HT1080 (cell line): ENCODE results near the gene DUOXA1. TPM values are rescaled to one million over a fixed set of nuclear protein-coding genes. Genes with fewer than 3 reads are reported as not detected.
A peak's percentile ranks its signal among the peaks of the same experiment; 100 is the strongest.

Experiments used
- DNase-seq: peaks from one replicate; pipeline ENCODE4 v3.0.0-alpha.2; 2015; ENCODE audit warnings: low read depth
- total RNA-seq: library from RNA; depleted of rRNA; stranded (reverse); fragments of >200 nt; shearing (Covaris generic); gene quantifications from 2 replicates; pipeline ENCODE4 v1.2.3, GENCODE V29; 2014

Gene DUOXA1
- total RNA-seq, 1 experiment from 2014 or later: 0.06 TPM

DNA sequence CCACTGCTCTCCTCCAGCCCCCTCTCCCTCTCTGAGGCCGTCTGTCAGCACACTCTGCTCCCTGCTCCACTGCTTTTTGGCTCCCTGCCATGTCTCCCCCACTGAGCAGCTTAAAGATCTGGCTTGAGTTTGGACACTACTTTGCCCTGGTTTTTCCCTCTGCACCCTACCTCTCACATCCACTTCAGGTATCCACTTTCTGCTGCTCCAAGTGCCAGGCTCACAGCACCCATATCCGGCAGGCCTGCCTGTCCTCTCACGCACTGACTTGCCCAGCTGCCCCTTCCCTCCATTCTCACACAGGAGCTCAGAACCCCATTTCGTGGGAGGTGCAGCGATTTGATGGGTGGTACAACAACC is 3.9 kb upstream of the DUOXA1 start:
- DNase-seq: no peak

DNA sequence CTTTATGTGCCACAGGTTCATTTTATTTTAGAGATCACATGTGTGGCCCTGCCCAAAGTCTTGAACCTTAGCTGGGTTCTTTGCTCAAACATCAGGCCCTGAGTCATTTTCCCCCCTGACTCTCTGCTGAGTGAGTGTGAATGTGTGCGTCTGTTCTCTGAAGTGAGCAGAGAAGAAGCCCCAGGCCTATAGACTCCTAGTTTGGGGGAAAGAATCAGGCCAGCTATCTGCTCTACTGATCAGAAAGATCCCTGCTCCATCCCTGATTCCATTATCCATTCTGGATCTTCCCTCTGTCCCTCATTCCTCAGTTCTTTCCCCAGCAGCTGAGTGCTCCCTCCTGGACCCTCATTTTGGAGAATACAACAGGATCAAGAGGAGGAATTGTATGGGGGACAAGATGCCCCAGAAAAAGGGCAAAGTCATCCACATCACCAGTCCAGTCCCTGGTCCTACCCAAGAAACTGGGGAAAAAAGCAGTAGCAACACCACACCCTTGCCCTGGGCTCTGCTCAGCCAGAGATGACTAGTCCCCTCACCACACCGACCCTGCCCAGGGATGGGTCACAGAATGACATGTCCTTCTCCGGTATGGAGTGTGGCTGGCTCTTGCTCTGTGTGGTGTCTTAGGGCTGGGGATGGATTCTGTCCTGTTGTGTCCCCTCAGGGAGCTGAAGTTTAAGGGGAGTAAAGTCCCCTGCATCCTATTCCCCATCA is 3.3 kb upstream of the DUOXA1 start:
- no peak for DNase-seq

DNA sequence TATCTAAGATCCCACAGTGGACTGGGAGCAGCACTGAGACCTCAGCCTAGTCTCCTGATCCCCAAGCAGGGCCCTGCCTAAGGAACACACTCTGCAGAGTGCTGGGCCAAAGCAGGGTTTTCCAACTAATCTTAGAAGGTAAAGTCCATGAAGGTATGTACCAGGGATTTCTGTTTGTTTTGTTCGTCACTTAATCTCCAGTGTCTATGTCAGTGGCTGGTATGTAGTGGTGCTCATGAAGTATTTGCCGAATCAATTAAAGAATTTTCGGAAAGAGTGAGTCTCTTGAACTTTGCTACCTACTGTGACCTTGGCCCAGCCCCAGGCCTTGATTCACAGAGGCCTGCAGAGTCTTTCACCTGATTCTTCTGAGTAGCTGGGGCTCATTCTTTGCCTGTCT is 1.8 kb upstream of the DUOXA1 start:
- no peak for DNase-seq

DNA sequence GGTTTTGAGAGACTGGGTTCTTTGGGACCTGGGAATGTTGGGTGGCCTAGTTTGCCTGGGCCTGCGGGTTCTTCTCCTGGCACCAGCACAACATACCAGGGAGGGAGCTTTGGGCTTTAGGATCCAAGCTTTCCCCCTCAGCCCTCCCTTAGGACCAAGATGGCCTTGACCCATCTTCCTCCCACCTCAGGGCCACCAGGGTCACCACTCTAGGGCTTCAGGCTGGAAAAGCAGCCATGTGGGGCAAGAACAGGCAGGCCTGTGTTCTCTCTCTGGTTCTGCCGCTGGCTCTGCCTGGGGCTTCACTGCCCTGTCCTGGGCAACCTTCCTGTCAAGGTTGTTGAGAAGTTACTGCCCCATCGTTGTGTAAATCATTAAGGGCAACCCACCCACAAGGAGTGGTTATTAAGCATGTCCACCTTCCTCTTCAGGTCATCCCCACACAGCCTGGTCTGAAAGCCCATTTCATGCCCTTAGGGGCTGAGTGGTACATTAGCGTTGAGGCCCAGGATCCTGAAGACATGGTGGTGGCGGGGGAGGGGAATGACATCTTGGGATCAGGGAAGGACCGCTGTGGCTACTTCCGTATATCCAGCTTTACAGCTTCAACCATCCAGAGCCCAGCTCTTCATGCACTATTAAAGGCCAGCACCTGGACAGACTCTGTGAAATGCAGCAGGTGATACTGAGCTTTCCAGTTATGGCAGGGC is 767 bp upstream of the DUOXA1 start:
- DNase-seq: no peak

DNA sequence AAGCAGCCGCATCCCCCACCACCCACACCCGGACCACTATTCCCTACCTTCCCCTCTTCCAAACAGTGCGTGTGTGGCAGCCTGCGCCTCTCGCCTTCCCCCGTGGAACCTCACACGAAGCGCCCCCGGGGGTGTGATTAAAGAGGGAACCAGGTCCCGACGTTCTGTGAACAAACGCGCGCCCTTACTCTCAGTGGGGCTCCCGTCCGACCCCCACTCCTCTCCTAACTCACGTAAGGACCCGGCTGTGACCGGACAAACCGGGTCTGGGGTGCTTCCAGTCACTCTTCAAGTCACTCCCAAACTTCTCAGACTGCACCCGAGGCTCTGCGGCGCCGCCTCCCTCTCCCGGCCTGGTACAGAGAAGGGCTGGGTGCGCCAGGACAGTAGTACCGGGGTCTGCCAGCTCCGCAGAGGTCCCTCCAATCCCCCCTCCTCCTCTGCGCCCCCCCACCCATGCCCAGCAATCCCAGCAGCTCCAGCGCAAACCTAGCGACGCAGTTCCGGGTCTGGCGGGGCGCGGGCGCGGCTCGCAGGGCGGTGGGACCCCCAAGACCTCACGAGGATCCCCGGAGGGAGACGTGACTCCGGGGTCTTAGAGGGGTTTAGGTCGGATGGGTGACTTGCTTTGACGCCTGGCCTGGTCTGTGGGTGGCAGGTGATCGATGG is 574 bp downstream of the DUOXA1 start:
- no peak for DNase-seq

DNA sequence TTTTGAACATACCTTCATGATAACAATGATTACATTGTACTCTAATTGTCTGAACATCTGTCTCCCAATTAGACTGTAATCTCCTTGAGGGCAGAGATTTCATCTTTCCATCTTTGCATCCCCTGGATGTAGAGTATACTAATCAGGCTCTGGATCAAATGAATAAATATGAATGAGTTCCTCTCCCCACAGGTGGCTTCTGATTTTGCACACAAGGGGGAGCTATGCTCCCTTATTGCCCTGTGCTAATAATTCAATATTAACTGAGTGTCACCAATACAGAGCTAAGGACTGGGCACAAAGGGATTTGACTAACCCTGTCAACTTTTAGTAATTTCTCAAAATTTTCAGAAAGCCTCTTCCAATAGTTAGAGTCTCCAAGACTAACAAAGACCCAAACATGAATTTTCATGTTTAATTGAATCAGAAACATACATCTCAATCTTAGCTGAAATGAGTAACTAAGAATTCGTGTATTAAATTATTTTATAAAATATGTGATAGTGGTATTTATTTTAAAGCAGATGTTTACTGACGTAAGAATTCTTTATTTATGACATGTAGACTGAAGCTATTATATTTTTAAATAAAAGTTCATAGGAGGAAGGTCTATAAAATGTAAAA is 3.0 kb downstream of the DUOXA1 start:
- DNase-seq: peak; percentile 11

DNA sequence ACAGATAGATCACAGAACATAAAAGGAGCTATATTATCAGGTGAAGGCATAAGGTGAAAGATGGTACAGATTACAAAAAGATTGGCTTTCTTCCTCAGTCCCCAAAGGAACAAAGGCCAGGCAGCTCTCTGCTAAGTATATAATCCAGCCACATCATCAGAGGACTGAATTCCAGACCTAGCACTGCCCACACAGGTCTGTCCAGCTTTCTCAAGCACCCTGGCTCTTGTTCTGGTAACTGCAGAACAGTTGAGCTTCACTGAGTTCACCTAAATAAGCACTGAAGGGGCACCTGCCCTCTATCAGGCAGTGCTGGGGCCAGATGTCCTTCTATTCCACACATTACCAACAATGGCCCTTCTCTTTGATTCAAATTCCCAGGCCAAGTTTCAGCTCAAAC is 6.3 kb downstream of the DUOXA1 start:
- no peak for DNase-seq

DNA sequence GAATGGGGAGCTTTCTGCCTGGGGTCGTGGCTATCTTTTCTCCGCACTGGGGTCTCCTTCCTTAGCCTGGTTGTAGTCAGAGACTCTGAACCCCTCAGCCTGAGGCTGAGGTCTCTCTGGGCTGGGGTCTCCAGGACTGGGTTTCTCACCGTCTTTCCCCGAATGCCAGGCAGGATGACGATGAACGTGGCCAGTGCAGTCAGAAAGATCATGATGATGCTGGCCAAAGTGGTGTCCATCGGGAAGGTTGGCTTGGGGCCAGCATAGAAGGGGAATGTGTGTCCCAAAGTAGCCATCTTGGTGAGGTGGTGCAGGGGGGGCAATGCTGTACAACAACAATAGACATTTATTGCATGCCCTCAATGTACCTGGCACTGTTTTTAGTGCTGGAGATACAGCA is 7.0 kb downstream of the DUOXA1 start:
- no peak for DNase-seq

DNA sequence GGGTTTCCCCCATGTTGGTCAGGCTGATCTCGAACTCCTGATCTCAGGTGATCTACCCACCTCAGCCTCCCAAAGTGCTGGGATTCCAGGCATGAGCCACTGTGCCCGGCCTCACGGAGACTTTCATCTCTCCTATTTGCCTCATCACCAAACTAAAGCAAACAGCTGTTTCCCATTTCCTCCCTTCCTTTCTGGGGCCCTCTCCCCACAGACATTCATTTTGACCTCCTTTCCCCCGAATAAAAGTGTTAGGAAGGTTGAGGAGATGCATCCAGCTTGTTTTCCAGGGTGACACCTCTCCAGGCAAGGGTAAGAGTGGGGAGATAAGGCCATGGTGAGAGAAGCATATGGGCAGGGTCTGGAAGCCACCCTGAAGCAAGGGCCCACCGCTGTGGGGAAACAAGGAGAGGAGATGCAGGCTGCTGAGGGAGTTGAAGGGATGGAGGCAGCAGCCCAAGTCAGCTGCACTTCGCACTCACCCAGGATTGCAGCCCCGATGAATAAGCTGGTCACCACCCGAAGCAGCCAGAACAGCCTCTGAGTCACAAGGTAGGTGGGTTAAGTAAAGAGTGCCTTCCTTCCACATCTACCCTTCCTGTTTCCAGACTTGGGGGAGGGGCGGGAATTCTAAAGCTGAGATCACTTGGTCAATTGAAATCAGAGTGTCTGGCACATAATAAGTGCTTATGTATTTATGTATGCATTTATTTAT is 7.8 kb downstream of the DUOXA1 start:
- DNase-seq: peak; percentile 92

DNA sequence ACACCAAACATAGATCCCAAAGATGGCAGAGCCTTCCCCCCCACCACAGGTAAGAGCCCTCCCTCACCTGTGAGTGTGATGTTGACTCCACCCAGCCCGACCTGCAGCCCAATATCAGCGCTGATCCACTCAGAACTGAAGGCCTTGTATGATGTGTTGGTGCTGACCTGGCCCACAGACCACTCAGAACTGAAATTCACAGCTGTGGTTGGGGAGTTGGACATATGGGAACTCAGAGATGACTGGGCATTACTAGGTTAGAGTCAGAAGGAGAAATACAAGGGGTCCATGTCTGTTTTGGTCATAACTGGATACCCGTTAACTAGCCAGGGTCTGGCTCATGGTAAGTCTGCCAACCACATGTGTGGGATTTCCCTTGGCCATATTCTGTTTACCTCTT is 8.7 kb downstream of the DUOXA1 start:
- DNase-seq: no peak

DNA sequence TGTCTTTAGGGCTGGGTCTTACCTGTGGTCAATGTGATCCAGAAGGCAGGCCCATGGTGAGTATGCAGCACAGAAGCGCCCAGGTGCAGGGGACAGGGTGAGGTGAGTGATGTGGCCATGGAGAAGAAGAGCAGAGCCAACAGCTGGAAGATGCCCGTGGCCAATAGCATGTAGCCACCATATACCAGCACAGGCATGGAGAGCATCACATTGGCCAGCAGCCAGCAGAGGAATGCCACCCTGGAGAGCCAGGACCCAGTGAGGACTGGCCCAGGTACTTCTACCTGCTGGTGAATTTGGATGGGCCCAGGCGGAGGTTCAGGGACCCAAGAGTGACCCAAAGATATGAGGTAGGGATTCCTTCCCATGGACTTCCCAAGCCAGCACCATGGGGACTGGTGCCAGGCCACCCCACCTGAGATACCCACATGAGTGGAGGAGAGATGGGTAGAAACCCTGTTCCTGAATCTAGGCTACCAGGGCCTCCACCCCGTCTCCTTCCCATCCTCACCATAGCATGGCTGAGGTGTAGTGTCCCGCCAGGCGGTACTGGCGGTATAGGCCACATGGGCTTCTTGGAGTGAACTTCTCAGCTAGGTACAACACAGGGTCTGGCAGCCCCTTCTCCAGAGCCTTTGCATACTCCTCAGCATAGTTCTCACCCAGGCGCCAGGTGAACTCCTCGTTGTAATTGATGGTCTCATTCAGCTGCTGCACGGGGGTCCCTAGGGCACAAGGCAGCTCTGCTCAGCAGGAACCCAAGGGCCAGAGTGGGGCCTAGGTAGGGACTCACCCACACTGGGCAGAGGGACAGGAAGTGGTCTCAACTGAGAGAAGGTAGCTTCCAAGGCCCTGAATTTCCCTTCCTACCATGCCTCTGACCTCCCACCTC is 9.4 kb downstream of the DUOXA1 start:
- no peak for DNase-seq

DNA sequence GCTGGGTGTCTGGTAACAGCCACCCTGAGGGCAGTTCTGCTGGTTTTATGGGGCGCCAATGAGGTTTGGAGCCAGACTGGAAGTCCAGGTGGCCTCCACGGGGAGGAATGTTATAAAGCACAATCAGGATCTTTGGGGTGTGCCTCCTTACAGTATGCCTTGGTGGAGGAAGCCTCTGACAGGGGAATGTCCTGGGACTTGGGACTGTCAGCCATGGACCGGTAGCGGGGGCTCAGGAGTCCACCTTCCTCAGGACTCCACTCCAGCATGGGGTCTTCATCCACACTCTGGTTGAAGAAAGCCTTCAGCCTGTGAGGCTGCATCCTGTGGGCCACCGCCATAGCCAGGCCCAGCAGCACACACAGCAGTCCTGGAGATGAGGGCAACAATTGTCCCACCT is 10.7 kb downstream of the DUOXA1 start:
- no peak for DNase-seq

DNA sequence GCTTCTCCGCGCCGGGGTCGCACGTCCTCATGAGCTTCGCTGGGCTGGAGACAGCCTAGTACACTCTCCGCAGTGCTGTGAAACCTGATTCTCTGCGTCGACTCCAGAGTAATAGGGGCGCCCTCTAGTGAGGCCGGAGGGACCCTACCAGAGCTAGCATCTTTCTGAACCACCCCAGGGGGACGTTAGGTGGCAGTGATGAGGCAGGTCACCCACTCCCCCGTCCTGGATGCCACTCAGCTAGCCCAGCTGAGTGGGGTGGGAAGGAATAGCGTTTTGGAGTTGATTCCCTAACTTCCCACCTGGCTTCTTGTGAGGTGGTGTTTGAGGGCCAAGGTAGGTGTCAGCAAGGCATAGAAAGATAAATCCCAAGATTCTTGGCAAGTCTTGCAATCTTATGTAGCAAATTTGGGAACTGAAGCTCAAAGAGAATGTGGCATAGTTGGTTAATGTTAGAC is 11.5 kb downstream of the DUOXA1 start:
- DNase-seq: peak; percentile 80

DNA sequence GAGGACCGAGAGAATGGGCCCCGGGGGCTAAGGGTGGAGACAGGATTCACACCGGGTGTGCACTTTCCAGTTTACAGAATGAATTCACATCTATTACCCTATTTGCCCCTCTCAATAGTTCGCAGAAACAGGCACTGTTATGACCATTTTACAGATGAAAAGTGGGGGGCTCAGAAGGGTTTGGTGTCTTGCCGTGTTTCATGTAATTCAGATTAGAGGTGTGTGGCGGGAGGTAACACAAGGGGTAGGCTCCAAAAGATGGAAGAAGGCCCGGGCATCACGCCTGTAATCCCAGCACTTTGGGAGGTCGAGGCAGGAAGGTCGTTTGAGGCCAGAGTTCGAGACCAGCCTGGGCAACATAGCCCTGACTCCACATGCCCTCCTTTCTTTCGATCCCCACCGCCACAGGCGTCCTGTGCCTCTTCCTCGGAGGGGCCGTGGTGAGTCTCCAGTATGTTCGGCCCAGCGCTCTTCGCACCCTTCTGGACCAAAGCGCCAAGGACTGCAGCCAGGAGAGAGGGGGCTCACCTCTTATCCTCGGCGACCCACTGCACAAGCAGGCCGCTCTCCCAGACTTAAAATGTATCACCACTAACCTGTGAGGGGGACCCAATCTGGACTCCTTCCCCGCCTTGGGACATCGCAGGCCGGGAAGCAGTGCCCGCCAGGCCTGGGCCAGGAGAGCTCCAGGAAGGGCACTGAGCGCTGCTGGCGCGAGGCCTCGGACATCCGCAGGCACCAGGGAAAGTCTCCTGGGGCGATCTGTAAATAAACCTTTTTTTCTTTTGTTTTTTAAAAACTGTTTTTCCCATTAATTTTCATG is 12.2 kb downstream of the DUOXA1 start:
- DNase-seq: no peak

DNA sequence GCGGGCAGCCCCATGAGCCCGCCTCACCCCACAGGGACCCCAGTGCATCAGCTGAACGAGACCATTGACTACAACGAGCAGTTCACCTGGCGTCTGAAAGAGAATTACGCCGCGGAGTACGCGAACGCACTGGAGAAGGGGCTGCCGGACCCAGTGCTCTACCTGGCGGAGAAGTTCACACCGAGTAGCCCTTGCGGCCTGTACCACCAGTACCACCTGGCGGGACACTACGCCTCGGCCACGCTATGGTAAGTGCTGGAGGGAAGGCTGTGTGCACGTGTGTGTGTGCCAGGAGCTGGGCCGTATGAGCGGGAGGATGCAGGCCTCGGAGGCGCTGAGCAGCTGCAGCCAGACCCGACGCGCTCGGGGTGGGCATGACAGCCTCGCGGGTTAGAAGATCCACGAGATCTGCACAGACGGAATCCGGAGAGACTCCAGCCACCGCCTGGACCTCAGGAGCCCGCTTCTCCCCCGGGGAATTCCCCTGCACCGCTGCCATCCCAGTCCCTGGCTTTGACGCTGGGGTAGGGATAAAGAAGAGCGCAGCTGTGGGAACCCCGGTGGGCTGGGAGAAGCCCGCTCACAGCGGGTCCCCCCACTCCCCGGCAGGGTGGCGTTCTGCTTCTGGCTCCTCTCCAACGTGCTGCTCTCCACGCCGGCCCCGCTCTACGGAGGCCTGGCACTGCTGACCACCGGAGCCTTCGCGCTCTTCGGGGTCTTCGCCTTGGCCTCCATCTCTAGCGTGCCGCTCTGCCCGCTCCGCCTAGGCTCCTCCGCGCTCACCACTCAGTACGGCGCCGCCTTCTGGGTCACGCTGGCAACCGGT is 13.0 kb downstream of the DUOXA1 start:
- DNase-seq: no peak

DNA sequence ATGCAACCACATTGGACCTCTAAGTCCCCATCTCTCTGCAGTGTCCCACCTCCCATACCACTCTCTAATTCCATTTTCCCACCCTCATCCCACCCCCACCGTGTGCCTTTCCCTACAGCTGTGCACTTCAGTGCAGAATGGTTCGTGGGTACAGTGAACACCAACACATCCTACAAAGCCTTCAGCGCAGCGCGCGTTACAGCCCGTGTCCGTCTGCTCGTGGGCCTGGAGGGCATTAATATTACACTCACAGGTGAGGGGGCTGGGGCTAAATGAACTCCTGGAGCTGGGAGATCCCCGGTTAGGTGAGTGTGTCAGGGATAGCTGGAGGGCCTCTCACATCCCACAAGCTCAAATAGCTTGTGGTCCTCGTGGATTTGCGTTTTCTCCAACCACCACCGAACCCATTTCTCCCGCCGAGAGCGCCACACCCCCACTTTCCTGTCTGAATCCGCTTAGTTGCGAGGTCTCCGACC is 13.6 kb downstream of the DUOXA1 start:
- DNase-seq: no peak

DNA sequence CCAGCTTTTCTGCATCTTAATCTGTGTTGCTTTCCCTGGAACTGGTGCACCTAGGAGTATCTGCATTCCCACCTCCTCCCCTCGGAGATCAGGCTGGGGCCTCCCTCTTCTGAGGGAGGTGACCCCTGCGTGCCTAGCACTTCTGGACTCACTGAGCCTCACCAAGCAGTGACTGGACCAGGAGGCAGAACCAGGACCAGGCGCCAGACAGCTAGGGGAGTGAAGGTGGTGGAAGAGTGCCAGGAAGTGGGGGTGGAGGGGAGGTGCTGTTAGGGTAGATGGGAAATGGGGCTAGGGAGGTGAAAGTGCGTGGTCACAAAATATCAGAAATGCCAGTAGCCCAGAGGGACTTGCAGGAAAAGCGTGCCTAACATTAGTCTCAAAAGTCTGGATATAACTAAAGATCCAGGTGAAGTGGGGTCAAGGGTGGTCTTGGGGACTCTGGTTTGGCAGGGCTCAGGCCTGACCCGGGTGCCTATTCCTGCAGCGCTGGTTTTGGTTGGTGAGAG is 14.3 kb downstream of the DUOXA1 start:
- no peak for DNase-seq

DNA sequence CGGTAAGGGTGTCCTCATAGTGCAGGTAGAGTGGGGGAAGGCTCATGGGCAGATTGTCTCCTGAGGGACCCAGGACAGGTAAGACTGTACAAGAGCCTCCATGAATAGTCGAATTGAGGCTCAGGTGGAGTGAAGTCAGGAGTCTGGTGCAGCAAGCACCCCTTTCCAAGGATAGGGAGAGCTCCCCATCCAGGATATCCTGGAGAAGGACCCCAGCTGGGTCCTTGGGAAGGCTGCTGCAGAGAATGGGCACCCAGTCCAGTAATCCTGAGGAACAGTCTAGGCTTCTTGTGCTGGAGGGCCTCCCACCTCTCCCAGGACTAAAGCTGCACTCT is 15.0 kb downstream of the DUOXA1 start:
- no peak for DNase-seq
